NCI-H446 (cell line): Measurements from ENCODE around the gene SSH2.
"Not testable (repeated sequence)": the region's sequence is repeated elsewhere in the genome, so short reads cannot be mapped to it uniquely, and the experiment has no call there.

Experiments used
- DNase-seq, 2 experiments: peaks; one replicate each; lab custom pipeline; 2025; lab: John Stamatoyannopoulos, UW

Gene SSH2

GRCh38 chr17:29709866-29710519 lies 220.0 kb downstream of the SSH2 start:
- DNase-seq = no peak

- no peak for DNase-seq
Measured at GRCh38 chr17:29707212-29707571, 222.8 kb downstream of the SSH2 start.

- DNase-seq = no peak
Measured at GRCh38 chr17:29706045-29706431, 224.0 kb downstream of the SSH2 start.

GRCh38 chr17:29705386-29705785 lies 224.6 kb downstream of the SSH2 start:
- no peak for DNase-seq

- DNase-seq = no peak
Measured at GRCh38 chr17:29699283-29699682, 230.7 kb downstream of the SSH2 start.

- DNase-seq = no peak
Measured at GRCh38 chr17:29698837-29699236, 231.2 kb downstream of the SSH2 start.

GRCh38 chr17:29698019-29698777 lies 231.8 kb downstream of the SSH2 start:
- no peak for DNase-seq

GRCh38 chr17:29697371-29697770 lies 232.7 kb downstream of the SSH2 start:
- DNase-seq = no peak

GRCh38 chr17:29694918-29695563 lies 235.0 kb downstream of the SSH2 start:
- DNase-seq = no peak

- DNase-seq = no peak
Measured at GRCh38 chr17:29693751-29694150, 236.3 kb downstream of the SSH2 start.

- DNase-seq = peak; percentile 46 to 47
Measured at GRCh38 chr17:29687596-29687995, 242.4 kb downstream of the SSH2 start.

GRCh38 chr17:29686993-29687590 lies 242.9 kb downstream of the SSH2 start:
- peak; percentile 23 to 47 for DNase-seq

GRCh38 chr17:29683481-29683880 lies 246.5 kb downstream of the SSH2 start:
- no peak for DNase-seq

GRCh38 chr17:29682987-29683386 lies 247.0 kb downstream of the SSH2 start:
- DNase-seq = no peak

GRCh38 chr17:29682054-29682453 lies 248.0 kb downstream of the SSH2 start:
- DNase-seq = no peak

GRCh38 chr17:29677824-29678223 lies 252.2 kb downstream of the SSH2 start:
- no peak for DNase-seq

- peak in 1 of 2 experiments; percentile 0 for DNase-seq
Measured at GRCh38 chr17:29677221-29677791, 252.7 kb downstream of the SSH2 start.

- not testable (repeated sequence) for DNase-seq
Measured at GRCh38 chr17:29675961-29676360, 254.1 kb downstream of the SSH2 start.

GRCh38 chr17:29674281-29674680 lies 255.7 kb downstream of the SSH2 start:
- DNase-seq = no peak

GRCh38 chr17:29671661-29672060 lies 258.4 kb downstream of the SSH2 start:
- no peak for DNase-seq

GRCh38 chr17:29669266-29669665 lies 260.8 kb downstream of the SSH2 start:
- no peak for DNase-seq

GRCh38 chr17:29667969-29668368 lies 262.1 kb downstream of the SSH2 start:
- no peak for DNase-seq

- no peak for DNase-seq
Measured at GRCh38 chr17:29665481-29665810, 264.6 kb downstream of the SSH2 start.
